Cardiac muscle cell (in vitro differentiated cells and primary cell): Measurements from ENCODE around the gene SUN5. TPM values are rescaled to one million over a fixed set of nuclear protein-coding genes. Genes with fewer than 3 reads are reported as not detected.

Experiments
- DNase-seq, 2 donors: peaks; one replicate each; pipeline versions ENCODE4 v3.0.0 to v3.0.0-alpha.2; 2010 to 2017; ENCODE audit warnings: low read depth in 1 of 2, low spot score in 1 of 2
- H3K27ac ChIP-seq: fragments of 200-600 bp; sonication (generic); 2 replicates; pipeline ENCODE4 v1.5.1; 2016
- H3K27me3 ChIP-seq: fragments of 200-600 bp; sonication (generic); 2 replicates; pipeline ENCODE4 v1.6.0; 2016; ENCODE audit warnings: control low read depth
- H3K36me3 ChIP-seq: fragments of 200-600 bp; sonication (generic); 2 replicates; pipeline ENCODE4 v1.5.1; 2016; ENCODE audit warnings: control low read depth
- H3K4me1 ChIP-seq: fragments of 200-600 bp; sonication (generic); 2 replicates; pipeline ENCODE4 v1.8.1; 2017; ENCODE audit warnings: low read depth, mild to moderate bottlenecking, mixed run types
- H3K4me3 ChIP-seq: fragments of 200-600 bp; sonication (generic); 2 replicates; pipeline ENCODE4 v1.5.1; 2016; ENCODE audit warnings: mild to moderate bottlenecking
- H3K9me3 ChIP-seq: fragments of 200-600 bp; sonication (generic); 2 replicates; pipeline ENCODE4 v1.5.1; 2017; ENCODE audit warnings: low read depth, mild to moderate bottlenecking, control low read depth
- CTCF ChIP-seq: IDR thresholded peaks from 2 replicates; pipeline ENCODE4 v1.5.1; 2012; ENCODE audit warnings: low read depth, mild to moderate bottlenecking, low read length
- polyA plus RNA-seq: library from polyadenylated mRNA; unstranded; fragments of >200 nt; fragmentation: Nextera tagmentation; extraction: Ambion mirVana; gene quantifications from 2 replicates; pipeline ENCODE4 v1.2.1, GENCODE V29; 2016
- total RNA-seq: library from RNA; depleted of rRNA; stranded (reverse); fragments of >200 nt; gene quantifications from 2 replicates; pipeline ENCODE4 v1.2.3, GENCODE V29; 2016

SUN5 gene
- total and polyA plus RNA-seq, 2 experiments from 2014 or later: not detected

- no peak for DNase-seq
- TF ChIP-seq CTCF: no peak
- Histone ChIP-seq H3K27ac (no peak overlapping the region), H3K4me1 (no peaks in the 10 kb centered on the region), H3K27me3 (no peaks in the 10 kb centered on the region), H3K4me3 (no peak overlapping the region), H3K36me3 (no peaks in the 10 kb centered on the region), H3K9me3 (no peaks in the 10 kb centered on the region)
Measured at GRCh38 chr20:33022694-33023438, 18.6 kb upstream of the SUN5 start.

GRCh38 chr20:33022289-33022688 is 18.1 kb upstream of the SUN5 start:
- DNase-seq: no peak
- no peaks in the 10 kb centered on the region for H3K36me3 ChIP-seq
- H3K27ac ChIP-seq: no peak overlapping the region
- no peaks in the 10 kb centered on the region for H3K27me3 ChIP-seq
- no peak overlapping the region for H3K4me3 ChIP-seq
- H3K4me1 ChIP-seq: no peaks in the 10 kb centered on the region
- TF ChIP-seq CTCF: no peak
- no peaks in the 10 kb centered on the region for H3K9me3 ChIP-seq

GRCh38 chr20:33021879-33022278 is 17.6 kb upstream of the SUN5 start:
- H3K9me3 ChIP-seq: no peaks in the 10 kb centered on the region
- DNase-seq: no peak
- H3K4me1 ChIP-seq: no peaks in the 10 kb centered on the region
- no peaks in the 10 kb centered on the region for H3K27me3 ChIP-seq
- no peaks in the 10 kb centered on the region for H3K36me3 ChIP-seq
- H3K27ac ChIP-seq: no peak overlapping the region
- no peak overlapping the region for H3K4me3 ChIP-seq
- no peak for TF ChIP-seq CTCF

GRCh38 chr20:33020278-33021161 is 16.3 kb upstream of the SUN5 start:
- no peaks in the 10 kb centered on the region for H3K36me3 ChIP-seq
- H3K27ac ChIP-seq: no peak overlapping the region
- H3K4me1 ChIP-seq: no peaks in the 10 kb centered on the region
- H3K4me3 ChIP-seq: no peak overlapping the region
- TF ChIP-seq CTCF: no peak
- no peaks in the 10 kb centered on the region for H3K27me3 ChIP-seq
- no peak for DNase-seq
- no peaks in the 10 kb centered on the region for H3K9me3 ChIP-seq

- DNase-seq: no peak
- H3K27ac ChIP-seq: no peak overlapping the region
- TF ChIP-seq CTCF: no peak
- H3K27me3 ChIP-seq: no peaks in the 10 kb centered on the region
- no peak overlapping the region for H3K4me3 ChIP-seq
- H3K9me3 ChIP-seq: no peaks in the 10 kb centered on the region
- H3K4me1 ChIP-seq: no peaks in the 10 kb centered on the region
- H3K36me3 ChIP-seq: no peaks in the 10 kb centered on the region
Measured at GRCh38 chr20:33019465-33020277, 15.4 kb upstream of the SUN5 start.
